Measurements from ENCODE around the gene NMT2. TPM values are rescaled to one million over a fixed set of nuclear protein-coding genes. Genes with fewer than 3 reads are reported as not detected.

NMT2 gene
- total RNA-seq, 1 donor from 2014 or later: 13.7 TPM

- H3K27ac Mint-ChIP-seq (ENCODE audit: unreplicated experiment): no peak overlapping the region
- no peaks in the 10 kb centered on the region for H3K9me3 Mint-ChIP-seq (ENCODE audit: low read depth)
- no peaks in the 10 kb centered on the region for H3K27me3 Mint-ChIP-seq (ENCODE audit: low read depth)
- DNase-seq (ENCODE audit: low spot score): no peak
- peaks cover 2% of the 10 kb centered on the region for H3K36me3 Mint-ChIP-seq (ENCODE audit: low read depth)
- TF ChIP-seq, protein P1, sequence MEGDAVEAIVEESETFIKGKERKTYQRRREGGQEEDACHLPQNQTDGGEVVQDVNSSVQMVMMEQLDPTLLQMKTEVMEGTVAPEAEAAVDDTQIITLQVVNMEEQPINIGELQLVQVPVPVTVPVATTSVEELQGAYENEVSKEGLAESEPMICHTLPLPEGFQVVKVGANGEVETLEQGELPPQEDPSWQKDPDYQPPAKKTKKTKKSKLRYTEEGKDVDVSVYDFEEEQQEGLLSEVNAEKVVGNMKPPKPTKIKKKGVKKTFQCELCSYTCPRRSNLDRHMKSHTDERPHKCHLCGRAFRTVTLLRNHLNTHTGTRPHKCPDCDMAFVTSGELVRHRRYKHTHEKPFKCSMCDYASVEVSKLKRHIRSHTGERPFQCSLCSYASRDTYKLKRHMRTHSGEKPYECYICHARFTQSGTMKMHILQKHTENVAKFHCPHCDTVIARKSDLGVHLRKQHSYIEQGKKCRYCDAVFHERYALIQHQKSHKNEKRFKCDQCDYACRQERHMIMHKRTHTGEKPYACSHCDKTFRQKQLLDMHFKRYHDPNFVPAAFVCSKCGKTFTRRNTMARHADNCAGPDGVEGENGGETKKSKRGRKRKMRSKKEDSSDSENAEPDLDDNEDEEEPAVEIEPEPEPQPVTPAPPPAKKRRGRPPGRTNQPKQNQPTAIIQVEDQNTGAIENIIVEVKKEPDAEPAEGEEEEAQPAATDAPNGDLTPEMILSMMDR (IDR thresholded peaks at IDR 0.05): no peak
- H3K4me3 Mint-ChIP-seq (ENCODE audit: unreplicated experiment): no peak overlapping the region
- H3K4me1 Mint-ChIP-seq (ENCODE audit: low read depth): peaks cover 6% of the 10 kb centered on the region
These were observed 12.2 kb upstream of the NMT2 start for GRCh38 chr10:15180736-15181135.

- no peak overlapping the region for H3K4me3 Mint-ChIP-seq (ENCODE audit: unreplicated experiment)
- no peaks in the 10 kb centered on the region for H3K36me3 Mint-ChIP-seq (ENCODE audit: low read depth)
- no peaks in the 10 kb centered on the region for H3K27me3 Mint-ChIP-seq (ENCODE audit: low read depth)
- no peaks in the 10 kb centered on the region for H3K9me3 Mint-ChIP-seq (ENCODE audit: low read depth)
- no peaks in the 10 kb centered on the region for H3K4me1 Mint-ChIP-seq (ENCODE audit: low read depth)
- DNase-seq (ENCODE audit: low spot score): no peak
- no peak overlapping the region for H3K27ac Mint-ChIP-seq (ENCODE audit: unreplicated experiment)
- TF ChIP-seq, protein P1 (IDR thresholded peaks at IDR 0.05): no peak
These were observed 7.8 kb upstream of the NMT2 start for GRCh38 chr10:15176269-15176668.

DNA sequence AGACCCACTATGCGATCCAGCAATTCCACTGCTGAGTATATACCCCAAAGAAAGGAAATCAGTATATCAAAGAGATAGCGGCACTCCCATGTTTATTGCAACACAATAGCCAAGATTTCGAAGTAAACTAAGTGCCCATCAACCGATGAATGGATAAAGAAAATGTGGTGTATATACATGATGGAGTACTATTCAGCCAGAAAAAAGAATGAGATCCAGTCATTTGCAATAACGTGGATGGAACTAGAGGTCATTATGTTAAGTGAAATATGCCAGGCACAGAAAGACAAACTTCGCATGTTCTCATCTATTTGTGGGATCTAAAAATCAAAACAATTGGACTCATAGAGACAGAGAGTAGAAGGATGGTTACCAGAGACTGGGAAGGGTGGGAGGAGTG is 7.1 kb upstream of the NMT2 start:
- Mint-ChIP-seq H3K27ac (ENCODE audit: unreplicated experiment) (no peak overlapping the region), H3K4me1 (ENCODE audit: low read depth) (no peaks in the 10 kb centered on the region), H3K4me3 (ENCODE audit: unreplicated experiment) (no peak overlapping the region), H3K27me3 (ENCODE audit: low read depth) (no peaks in the 10 kb centered on the region), H3K9me3 (ENCODE audit: low read depth) (no peaks in the 10 kb centered on the region), H3K36me3 (ENCODE audit: low read depth) (no peaks in the 10 kb centered on the region)
- TF ChIP-seq, protein P1 (IDR thresholded peaks at IDR 0.05): no peak
- DNase-seq (ENCODE audit: low spot score): no peak

DNA sequence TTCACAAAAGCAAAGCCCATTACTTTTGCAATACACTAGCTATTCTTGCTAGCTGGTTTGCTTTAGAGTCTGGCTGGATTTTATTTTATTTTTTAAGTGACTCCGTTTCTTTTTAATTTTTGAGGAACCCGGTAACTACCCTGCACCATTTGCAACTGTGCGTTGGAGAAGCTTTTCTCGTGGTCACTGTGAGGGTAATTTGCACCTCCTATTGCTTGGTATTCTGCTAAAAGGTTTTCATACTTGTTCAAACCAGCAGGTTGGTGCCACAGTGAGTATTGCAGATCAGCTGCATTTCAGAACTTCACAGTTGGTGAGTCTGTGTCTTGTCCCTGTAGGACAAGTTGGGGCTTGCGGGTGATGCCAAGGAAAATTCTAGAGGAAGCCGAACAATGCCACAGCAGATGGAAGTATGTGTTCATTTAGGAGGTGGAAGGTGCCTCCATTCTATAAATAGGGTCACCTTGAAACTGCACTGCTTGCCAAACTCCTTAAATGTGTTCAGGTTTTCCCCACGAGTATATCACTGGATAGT is 3.9 kb upstream of the NMT2 start:
- H3K9me3 Mint-ChIP-seq (ENCODE audit: low read depth): no peaks in the 10 kb centered on the region
- DNase-seq (ENCODE audit: low spot score): no peak
- TF ChIP-seq, protein P1 (IDR thresholded peaks at IDR 0.05): no peak
- H3K27me3 Mint-ChIP-seq (ENCODE audit: low read depth): no peaks in the 10 kb centered on the region
- H3K4me3 Mint-ChIP-seq (ENCODE audit: unreplicated experiment): no peak overlapping the region
- H3K36me3 Mint-ChIP-seq (ENCODE audit: low read depth): no peaks in the 10 kb centered on the region
- peaks cover 9% of the 10 kb centered on the region for H3K4me1 Mint-ChIP-seq (ENCODE audit: low read depth)
- H3K27ac Mint-ChIP-seq (ENCODE audit: unreplicated experiment): no peak overlapping the region

DNA sequence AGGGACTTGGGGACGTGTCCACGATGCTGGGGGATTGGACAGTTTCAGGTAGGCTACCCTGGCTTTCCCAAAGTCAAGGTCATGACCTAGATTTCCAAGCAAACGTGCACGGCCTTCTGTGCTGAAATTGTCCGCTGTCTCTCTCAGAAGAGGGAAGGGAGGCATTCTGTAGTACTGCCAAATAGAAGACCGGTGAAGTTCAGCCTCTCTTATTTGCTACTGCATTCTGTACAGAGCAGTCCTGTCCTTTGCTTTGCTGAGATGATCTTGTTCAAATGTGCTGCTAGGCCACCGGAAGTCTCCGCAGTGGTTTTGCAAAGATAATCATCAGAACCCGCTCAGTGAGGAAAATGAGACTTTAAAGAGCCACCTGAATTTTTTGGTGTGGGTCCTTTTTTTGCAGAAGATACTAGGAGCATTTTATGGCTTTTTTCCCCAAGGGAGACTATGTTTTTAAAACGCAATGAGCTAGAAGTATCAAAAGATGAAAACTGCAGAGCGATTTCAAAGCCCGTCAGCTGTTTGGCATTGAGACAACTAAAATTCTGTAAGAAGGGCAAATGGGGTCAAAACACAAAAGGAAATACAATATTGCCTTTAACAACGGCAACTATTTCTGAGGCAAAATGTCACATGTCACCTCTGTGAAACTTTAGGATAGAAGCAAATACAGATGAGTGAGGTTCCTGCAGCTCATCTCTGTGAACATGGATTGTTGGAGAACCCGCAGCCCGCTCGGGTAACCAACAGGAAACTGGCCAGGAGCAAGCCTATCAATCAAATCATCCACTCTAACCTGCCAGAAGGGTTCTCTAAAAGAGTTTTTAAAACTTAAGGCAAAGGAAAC is 1.3 kb upstream of the NMT2 start:
- no peaks in the 10 kb centered on the region for H3K36me3 Mint-ChIP-seq (ENCODE audit: low read depth)

More for the DNA sequence above, 1.3 kb upstream of the NMT2 start:
- DNase-seq (ENCODE audit: low spot score): no peak
- TF ChIP-seq, protein P1 (IDR thresholded peaks at IDR 0.05): no peak
- Mint-ChIP-seq H3K4me1 (ENCODE audit: low read depth) (peaks cover 23% of the 10 kb centered on the region), H3K9me3 (ENCODE audit: low read depth) (no peaks in the 10 kb centered on the region), H3K27me3 (ENCODE audit: low read depth) (no peaks in the 10 kb centered on the region), H3K4me3 (ENCODE audit: unreplicated experiment) (no peak overlapping the region), H3K27ac (ENCODE audit: unreplicated experiment) (peak overlapping the region; percentile 8)

All from chondrocyte (in vitro differentiated cells).